ENCODE results near the gene BBIP1.
"Not testable (repeated sequence)": the region's sequence is repeated elsewhere in the genome, so short reads cannot be mapped to it uniquely, and the experiment has no call there.

- TF ChIP-seq CTCF, POLR2A (IDR thresholded peaks at IDR 0.05): not testable (repeated sequence)
These were observed 3.4 kb downstream of the BBIP1 start for GRCh38 chr10:110915600-110915999.

All from right lobe of liver (tissue), 4 donors.